ENCODE data around the gene SLC6A16.
"Not testable (repeated sequence)": the region's sequence is repeated elsewhere in the genome, so short reads cannot be mapped to it uniquely, and the experiment has no call there.

The SLC6A16 gene

GRCh38 chr19:49335784-49336481 lies 10.9 kb upstream of the SLC6A16 start:
- Histone ChIP-seq H3K9ac (ENCODE audit: low read length) (no peak overlapping the region), H3K27ac (ENCODE audit: low read depth, low read length) (no peak overlapping the region), H3K9me3 (ENCODE audit: control insufficient read depth, insufficient read depth, low read depth, low read length) (no peaks in the 10 kb centered on the region), H3K4me3 (ENCODE audit: low read depth, low read length) (no peak overlapping the region), H3K36me3 (ENCODE audit: control insufficient read depth, insufficient read depth, low read length) (peaks cover 3% of the 10 kb centered on the region), H3K4me1 (ENCODE audit: control insufficient read depth, insufficient read depth, low read length) (peaks cover 15% of the 10 kb centered on the region), H3K27me3 (ENCODE audit: control insufficient read depth, insufficient read depth, low read length) (peaks cover 20% of the 10 kb centered on the region)

GRCh38 chr19:49335071-49335783 lies 10.2 kb upstream of the SLC6A16 start, which contains the start of gene CD37:
CD37 (plus strand) TSS chr19:49335406; CDS start chr19:49335541, 135 bp downstream.
- peaks cover 20% of the 10 kb centered on the region for H3K27me3 ChIP-seq (ENCODE audit: control insufficient read depth, insufficient read depth, low read length)
- no peak within 1 kb of the TSS for H3K9ac ChIP-seq (ENCODE audit: low read length)
- H3K36me3 ChIP-seq (ENCODE audit: control insufficient read depth, insufficient read depth, low read length), result peaks cover 1% of the 10 kb centered on the region; the same call in 1 of the 2 replicates
- peaks cover 8% of the 10 kb centered on the region; the same call in 1 of the 2 replicates for H3K4me1 ChIP-seq (ENCODE audit: control insufficient read depth, insufficient read depth, low read length)
- no peak within 1 kb of the TSS for H3K4me3 ChIP-seq (ENCODE audit: low read depth, low read length)
- no peaks in the 10 kb centered on the region for H3K9me3 ChIP-seq (ENCODE audit: control insufficient read depth, insufficient read depth, low read depth, low read length)
- H3K27ac ChIP-seq (ENCODE audit: low read depth, low read length), result no peak within 1 kb of the TSS

GRCh38 chr19:49333811-49334288 lies 8.9 kb upstream of the SLC6A16 start:
- H3K36me3 ChIP-seq (ENCODE audit: control insufficient read depth, insufficient read depth, low read length), result peaks cover 2% of the 10 kb centered on the region; the same call in 1 of the 2 replicates
- H3K9ac ChIP-seq (ENCODE audit: low read length), result no peak overlapping the region
- H3K27me3 ChIP-seq (ENCODE audit: control insufficient read depth, insufficient read depth, low read length), result peaks cover 20% of the 10 kb centered on the region
- no peak overlapping the region for H3K4me3 ChIP-seq (ENCODE audit: low read depth, low read length)
- H3K27ac ChIP-seq (ENCODE audit: low read depth, low read length), result no peak overlapping the region
- no peaks in the 10 kb centered on the region for H3K9me3 ChIP-seq (ENCODE audit: control insufficient read depth, insufficient read depth, low read depth, low read length)
- peaks cover 6% of the 10 kb centered on the region; the same call in 1 of the 2 replicates for H3K4me1 ChIP-seq (ENCODE audit: control insufficient read depth, insufficient read depth, low read length)

- Histone ChIP-seq H3K4me1 (ENCODE audit: control insufficient read depth, insufficient read depth, low read length) (peaks cover 3% of the 10 kb centered on the region; the same call in 1 of the 2 replicates), H3K9ac (ENCODE audit: low read length) (no peak overlapping the region), H3K36me3 (ENCODE audit: control insufficient read depth, insufficient read depth, low read length) (peaks cover 2% of the 10 kb centered on the region; the same call in 1 of the 2 replicates), H3K27ac (ENCODE audit: low read depth, low read length) (no peak overlapping the region), H3K27me3 (ENCODE audit: control insufficient read depth, insufficient read depth, low read length) (peaks cover 18% of the 10 kb centered on the region), H3K4me3 (ENCODE audit: low read depth, low read length) (no peak overlapping the region), H3K9me3 (ENCODE audit: control insufficient read depth, insufficient read depth, low read depth, low read length) (no peaks in the 10 kb centered on the region)
Measured at GRCh38 chr19:49333418-49333805, 8.4 kb upstream of the SLC6A16 start.

GRCh38 chr19:49332691-49333417 lies 7.9 kb upstream of the SLC6A16 start:
- not testable (repeated sequence) for H3K27ac ChIP-seq (ENCODE audit: low read depth, low read length); H3K9me3 ChIP-seq (ENCODE audit: control insufficient read depth, insufficient read depth, low read depth, low read length); H3K4me1 ChIP-seq (ENCODE audit: control insufficient read depth, insufficient read depth, low read length); H3K36me3 ChIP-seq (ENCODE audit: control insufficient read depth, insufficient read depth, low read length); H3K9ac ChIP-seq (ENCODE audit: low read length); H3K4me3 ChIP-seq (ENCODE audit: low read depth, low read length)
- peaks cover 14% of the 10 kb centered on the region for H3K27me3 ChIP-seq (ENCODE audit: control insufficient read depth, insufficient read depth, low read length)

GRCh38 chr19:49331616-49332055 lies 6.6 kb upstream of the SLC6A16 start:
- no peaks in the 10 kb centered on the region for H3K4me1 ChIP-seq (ENCODE audit: control insufficient read depth, insufficient read depth, low read length)
- no peak overlapping the region for H3K4me3 ChIP-seq (ENCODE audit: low read depth, low read length)
- no peaks in the 10 kb centered on the region for H3K9me3 ChIP-seq (ENCODE audit: control insufficient read depth, insufficient read depth, low read depth, low read length)
- H3K9ac ChIP-seq (ENCODE audit: low read length), result no peak overlapping the region
- peaks cover 2% of the 10 kb centered on the region for H3K27me3 ChIP-seq (ENCODE audit: control insufficient read depth, insufficient read depth, low read length)
- H3K36me3 ChIP-seq (ENCODE audit: control insufficient read depth, insufficient read depth, low read length), result peaks cover 2% of the 10 kb centered on the region; the same call in 1 of the 2 replicates
- H3K27ac ChIP-seq (ENCODE audit: low read depth, low read length), result no peak overlapping the region

- not testable (repeated sequence) for H3K4me3 ChIP-seq (ENCODE audit: low read depth, low read length); H3K9me3 ChIP-seq (ENCODE audit: control insufficient read depth, insufficient read depth, low read depth, low read length); H3K27ac ChIP-seq (ENCODE audit: low read depth, low read length); H3K9ac ChIP-seq (ENCODE audit: low read length); H3K4me1 ChIP-seq (ENCODE audit: control insufficient read depth, insufficient read depth, low read length); H3K27me3 ChIP-seq (ENCODE audit: control insufficient read depth, insufficient read depth, low read length); H3K36me3 ChIP-seq (ENCODE audit: control insufficient read depth, insufficient read depth, low read length)
Measured at GRCh38 chr19:49331187-49331586, 6.2 kb upstream of the SLC6A16 start.

GRCh38 chr19:49328741-49329140 lies 3.8 kb upstream of the SLC6A16 start:
- Histone ChIP-seq H3K36me3 (ENCODE audit: control insufficient read depth, insufficient read depth, low read length) (peaks cover 2% of the 10 kb centered on the region; the same call in 1 of the 2 replicates), H3K4me1 (ENCODE audit: control insufficient read depth, insufficient read depth, low read length) (no peaks in the 10 kb centered on the region), H3K9ac (ENCODE audit: low read length) (no peak overlapping the region), H3K9me3 (ENCODE audit: control insufficient read depth, insufficient read depth, low read depth, low read length) (no peaks in the 10 kb centered on the region), H3K27me3 (ENCODE audit: control insufficient read depth, insufficient read depth, low read length) (no peaks in the 10 kb centered on the region), H3K4me3 (ENCODE audit: low read depth, low read length) (no peak overlapping the region), H3K27ac (ENCODE audit: low read depth, low read length) (no peak overlapping the region)

GRCh38 chr19:49327878-49328544 lies 3.0 kb upstream of the SLC6A16 start:
- Histone ChIP-seq H3K4me1 (ENCODE audit: control insufficient read depth, insufficient read depth, low read length) (no peaks in the 10 kb centered on the region), H3K9ac (ENCODE audit: low read length) (no peak overlapping the region)

GRCh38 chr19:49326165-49326704 lies 1.2 kb upstream of the SLC6A16 start:
- H3K36me3 ChIP-seq (ENCODE audit: control insufficient read depth, insufficient read depth, low read length), result peaks cover 2% of the 10 kb centered on the region; the same call in 1 of the 2 replicates

More at GRCh38 chr19:49327878-49328544, 3.0 kb upstream of the SLC6A16 start:
- H3K36me3 ChIP-seq (ENCODE audit: control insufficient read depth, insufficient read depth, low read length), result peaks cover 2% of the 10 kb centered on the region; the same call in 1 of the 2 replicates
- no peak overlapping the region for H3K27ac ChIP-seq (ENCODE audit: low read depth, low read length)
- H3K27me3 ChIP-seq (ENCODE audit: control insufficient read depth, insufficient read depth, low read length), result no peaks in the 10 kb centered on the region
- H3K4me3 ChIP-seq (ENCODE audit: low read depth, low read length), result no peak overlapping the region
- H3K9me3 ChIP-seq (ENCODE audit: control insufficient read depth, insufficient read depth, low read depth, low read length), result no peaks in the 10 kb centered on the region

More at GRCh38 chr19:49326165-49326704, 1.2 kb upstream of the SLC6A16 start:
- no peaks in the 10 kb centered on the region for H3K27me3 ChIP-seq (ENCODE audit: control insufficient read depth, insufficient read depth, low read length)
- no peak overlapping the region for H3K9ac ChIP-seq (ENCODE audit: low read length)
- no peak overlapping the region for H3K27ac ChIP-seq (ENCODE audit: low read depth, low read length)
- H3K4me1 ChIP-seq (ENCODE audit: control insufficient read depth, insufficient read depth, low read length), result no peaks in the 10 kb centered on the region
- 0 out of 2 replicates have a peak, but pooled peaks cover 2% of the 10 kb centered on the region for H3K9me3 ChIP-seq (ENCODE audit: control insufficient read depth, insufficient read depth, low read depth, low read length)
- no peak overlapping the region for H3K4me3 ChIP-seq (ENCODE audit: low read depth, low read length)

All from HUES6 (cell line).